ENCODE data around the gene OR10A5. TPM values are rescaled to one million over a fixed set of nuclear protein-coding genes. Genes with fewer than 3 reads are reported as not detected.
"Not testable (repeated sequence)": the region's sequence is repeated elsewhere in the genome, so short reads cannot be mapped to it uniquely, and the experiment has no call there.

OR10A5 gene
- total RNA-seq, 2 experiments from 2014 or later, result not detected

DNA sequence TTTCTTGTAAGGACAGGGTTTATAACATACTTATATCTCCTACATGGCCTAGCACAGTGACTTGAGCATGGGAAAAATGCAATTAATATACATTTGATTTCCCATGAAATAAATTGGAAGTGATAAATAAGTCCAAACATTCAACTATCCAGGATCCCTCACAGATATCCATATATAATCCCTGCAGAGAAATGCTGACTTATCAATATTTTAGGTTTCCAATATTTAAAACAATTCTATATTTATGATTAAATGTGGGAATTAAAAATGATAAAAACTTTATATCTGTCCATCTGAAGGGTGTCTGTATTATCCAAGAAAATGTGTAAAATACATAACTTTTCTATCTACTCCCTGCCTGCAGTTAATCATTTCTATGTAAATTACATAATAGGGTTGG, 37.3 kb downstream of the OR10A5 start:
- Histone ChIP-seq H3K4me1 (ENCODE audit: insufficient read depth, low read length) (no peaks in the 10 kb centered on the region), H3K27ac (ENCODE audit: low read depth in 1 of 2, low read length in 2 of 2) (no peak overlapping the region), H3K4me3 (ENCODE audit: low read length) (no peak overlapping the region), H3K36me3 (ENCODE audit: insufficient read depth, low read length) (no peaks in the 10 kb centered on the region), H3K9me3 (ENCODE audit: control insufficient read depth in 1 of 2, insufficient read depth in 1 of 2, low read length in 2 of 2) (no peaks in the 10 kb centered on the region), H3K27me3 (ENCODE audit: control insufficient read depth in 1 of 2, insufficient read depth in 2 of 2, low read length in 2 of 2) (peaks cover 0 to 4% of the 10 kb centered on the region in 2 experiments)
- Mint-ChIP-seq H3K9me3 (peaks cover 3% of the 10 kb centered on the region), H3K27me3 (peaks cover 10% of the 10 kb centered on the region), H3K27ac (no peak overlapping the region), H3K4me3 (no peak overlapping the region), H3K4me1 (ENCODE audit: low read depth) (no peaks in the 10 kb centered on the region), H3K36me3 (ENCODE audit: low read depth) (no peaks in the 10 kb centered on the region)
- ATAC-seq (ENCODE audit: poor library complexity), result no peak
- CTCF ChIA-PET, result no interaction called here
- POLR2A ChIA-PET, result no interaction called here
- intact Hi-C loops (cut with DNase I, micrococcal nuclease), result no loop called here
- no peak for DNase-seq
- TF ChIP-seq, protein P1, sequence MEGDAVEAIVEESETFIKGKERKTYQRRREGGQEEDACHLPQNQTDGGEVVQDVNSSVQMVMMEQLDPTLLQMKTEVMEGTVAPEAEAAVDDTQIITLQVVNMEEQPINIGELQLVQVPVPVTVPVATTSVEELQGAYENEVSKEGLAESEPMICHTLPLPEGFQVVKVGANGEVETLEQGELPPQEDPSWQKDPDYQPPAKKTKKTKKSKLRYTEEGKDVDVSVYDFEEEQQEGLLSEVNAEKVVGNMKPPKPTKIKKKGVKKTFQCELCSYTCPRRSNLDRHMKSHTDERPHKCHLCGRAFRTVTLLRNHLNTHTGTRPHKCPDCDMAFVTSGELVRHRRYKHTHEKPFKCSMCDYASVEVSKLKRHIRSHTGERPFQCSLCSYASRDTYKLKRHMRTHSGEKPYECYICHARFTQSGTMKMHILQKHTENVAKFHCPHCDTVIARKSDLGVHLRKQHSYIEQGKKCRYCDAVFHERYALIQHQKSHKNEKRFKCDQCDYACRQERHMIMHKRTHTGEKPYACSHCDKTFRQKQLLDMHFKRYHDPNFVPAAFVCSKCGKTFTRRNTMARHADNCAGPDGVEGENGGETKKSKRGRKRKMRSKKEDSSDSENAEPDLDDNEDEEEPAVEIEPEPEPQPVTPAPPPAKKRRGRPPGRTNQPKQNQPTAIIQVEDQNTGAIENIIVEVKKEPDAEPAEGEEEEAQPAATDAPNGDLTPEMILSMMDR (IDR thresholded peaks at IDR 0.05), result no peak

DNA sequence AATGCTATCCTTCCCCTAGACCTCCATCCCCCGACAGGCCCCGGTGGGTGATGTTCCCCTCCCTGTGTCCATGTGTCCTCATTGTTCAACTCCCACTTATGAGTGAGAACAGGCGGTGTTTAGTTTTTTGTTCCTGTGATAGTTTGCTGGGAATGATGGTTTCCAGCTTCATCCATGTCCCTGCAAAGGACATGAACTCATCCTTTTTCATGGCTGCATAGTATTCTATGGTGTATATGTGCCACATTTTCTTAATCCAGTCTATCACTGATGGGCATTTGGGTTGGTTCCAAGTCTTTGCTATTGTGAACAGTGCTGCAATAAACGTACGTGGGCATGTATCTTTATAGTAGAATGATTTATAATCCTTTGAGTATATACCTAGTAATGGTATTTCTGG, 42.2 kb downstream of the OR10A5 start:
- H3K27ac ChIP-seq (ENCODE audit: low read depth in 1 of 2, low read length in 2 of 2); H3K36me3 Mint-ChIP-seq (ENCODE audit: low read depth); CTCF ChIA-PET; intact Hi-C loops (cut with DNase I, micrococcal nuclease); H3K4me1 ChIP-seq (ENCODE audit: insufficient read depth, low read length); H3K4me3 ChIP-seq (ENCODE audit: low read length); H3K4me1 Mint-ChIP-seq (ENCODE audit: low read depth); H3K27me3 ChIP-seq (ENCODE audit: control insufficient read depth in 1 of 2, insufficient read depth in 2 of 2, low read length in 2 of 2); H3K36me3 ChIP-seq (ENCODE audit: insufficient read depth, low read length); H3K9me3 Mint-ChIP-seq; POLR2A ChIA-PET; H3K9me3 ChIP-seq (ENCODE audit: control insufficient read depth in 1 of 2, insufficient read depth in 1 of 2, low read length in 2 of 2); H3K27ac Mint-ChIP-seq; H3K4me3 Mint-ChIP-seq; ATAC-seq (ENCODE audit: poor library complexity); DNase-seq: not testable (repeated sequence)
- peaks cover 13% of the 10 kb centered on the region for H3K27me3 Mint-ChIP-seq

DNA sequence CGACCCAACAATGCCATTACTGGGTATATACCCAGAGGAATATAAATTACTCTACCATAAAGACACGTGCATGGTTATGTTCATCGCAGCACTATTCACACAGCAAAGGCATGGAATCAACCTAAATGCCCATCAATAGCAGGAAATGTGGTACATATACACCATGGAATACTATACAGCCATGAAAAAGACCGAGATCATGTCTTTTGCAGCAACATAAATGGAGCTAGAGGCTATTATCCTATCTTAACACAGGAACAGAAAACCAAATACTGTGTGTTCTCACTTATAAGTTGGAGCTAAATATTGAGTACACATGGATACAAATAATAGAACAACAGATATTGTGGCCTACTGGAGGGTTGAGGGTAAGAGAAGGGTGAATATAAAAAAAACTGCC, 43.3 kb downstream of the OR10A5 start:
- H3K36me3 Mint-ChIP-seq (ENCODE audit: low read depth), result no peaks in the 10 kb centered on the region
- H3K4me3 ChIP-seq (ENCODE audit: low read length), result no peak overlapping the region
- H3K27ac Mint-ChIP-seq, result no peak overlapping the region
- no peak for ATAC-seq (ENCODE audit: poor library complexity)
- no peak for DNase-seq
- no peaks in the 10 kb centered on the region for H3K4me1 Mint-ChIP-seq (ENCODE audit: low read depth)
- H3K4me1 ChIP-seq (ENCODE audit: insufficient read depth, low read length), result no peaks in the 10 kb centered on the region
- H3K4me3 Mint-ChIP-seq, result no peak overlapping the region
- H3K9me3 ChIP-seq (ENCODE audit: control insufficient read depth in 1 of 2, insufficient read depth in 1 of 2, low read length in 2 of 2), result peaks cover 0 to 6% of the 10 kb centered on the region in 2 experiments
- CTCF ChIA-PET, result interaction anchor here (1.2 kb wide), 1 partner anchor 11 kb away, joined by 4 read pairs; no protein-coding TSS in a partner anchor
- POLR2A ChIA-PET, result no interaction called here
- no peak overlapping the region for H3K27ac ChIP-seq (ENCODE audit: low read depth in 1 of 2, low read length in 2 of 2)
- H3K9me3 Mint-ChIP-seq, result peaks cover 3% of the 10 kb centered on the region
- no peaks in the 10 kb centered on the region for H3K36me3 ChIP-seq (ENCODE audit: insufficient read depth, low read length)
- H3K27me3 ChIP-seq (ENCODE audit: control insufficient read depth in 1 of 2, insufficient read depth in 2 of 2, low read length in 2 of 2), result no peaks in the 10 kb centered on the region
- TF ChIP-seq, protein P1 (IDR thresholded peaks at IDR 0.05), result no peak
- peaks cover 6% of the 10 kb centered on the region for H3K27me3 Mint-ChIP-seq
- intact Hi-C loops (cut with DNase I, micrococcal nuclease), result no loop called here

DNA sequence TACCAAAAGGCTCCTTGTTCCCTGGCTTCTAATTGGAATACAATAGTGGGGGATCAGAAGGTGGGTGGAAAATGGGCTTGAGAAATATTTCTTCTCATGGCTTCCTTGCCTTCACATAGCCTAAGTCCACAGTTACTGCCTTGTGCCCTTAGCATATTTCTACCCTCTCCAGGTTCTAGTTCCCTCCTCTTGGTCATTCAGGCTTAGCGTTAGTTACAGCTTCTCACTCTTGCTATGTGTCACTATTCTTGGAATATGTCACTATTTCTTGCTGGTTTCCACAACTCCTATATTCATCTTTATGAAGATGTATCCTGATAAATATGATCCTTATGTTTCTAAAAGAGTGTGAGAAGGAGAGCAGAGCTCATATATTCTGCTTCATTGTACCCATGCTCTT, 44.4 kb downstream of the OR10A5 start:
- ChIA-PET CTCF (interaction anchor here (1.2 kb wide), 1 partner anchor 10 kb away, joined by 4 read pairs; no protein-coding TSS in a partner anchor), POLR2A (no interaction called here)
- H3K4me3 Mint-ChIP-seq, result no peak overlapping the region
- H3K9me3 Mint-ChIP-seq, result peaks cover 3% of the 10 kb centered on the region
- no peaks in the 10 kb centered on the region for H3K4me1 ChIP-seq (ENCODE audit: insufficient read depth, low read length)
- DNase-seq, result no peak
- no peak for ATAC-seq (ENCODE audit: poor library complexity)
- no peaks in the 10 kb centered on the region for H3K4me1 Mint-ChIP-seq (ENCODE audit: low read depth)
- no peaks in the 10 kb centered on the region for H3K27me3 ChIP-seq (ENCODE audit: control insufficient read depth in 1 of 2, insufficient read depth in 2 of 2, low read length in 2 of 2)
- H3K36me3 ChIP-seq (ENCODE audit: insufficient read depth, low read length), result no peaks in the 10 kb centered on the region
- no peak overlapping the region for H3K27ac ChIP-seq (ENCODE audit: low read depth in 1 of 2, low read length in 2 of 2)
- no peaks in the 10 kb centered on the region for H3K36me3 Mint-ChIP-seq (ENCODE audit: low read depth)
- TF ChIP-seq, protein P1 (IDR thresholded peaks at IDR 0.05), result no peak
- H3K4me3 ChIP-seq (ENCODE audit: low read length), result no peak overlapping the region
- H3K9me3 ChIP-seq (ENCODE audit: control insufficient read depth in 1 of 2, insufficient read depth in 1 of 2, low read length in 2 of 2), result peaks cover 0 to 6% of the 10 kb centered on the region in 2 experiments
- H3K27me3 Mint-ChIP-seq, result peaks cover 4% of the 10 kb centered on the region
- intact Hi-C loops (cut with DNase I, micrococcal nuclease), result no loop called here
- H3K27ac Mint-ChIP-seq, result no peak overlapping the region

All from CD4-positive, alpha-beta T cell (primary cell).